Measurements from ENCODE around the gene HES3.

DNA sequence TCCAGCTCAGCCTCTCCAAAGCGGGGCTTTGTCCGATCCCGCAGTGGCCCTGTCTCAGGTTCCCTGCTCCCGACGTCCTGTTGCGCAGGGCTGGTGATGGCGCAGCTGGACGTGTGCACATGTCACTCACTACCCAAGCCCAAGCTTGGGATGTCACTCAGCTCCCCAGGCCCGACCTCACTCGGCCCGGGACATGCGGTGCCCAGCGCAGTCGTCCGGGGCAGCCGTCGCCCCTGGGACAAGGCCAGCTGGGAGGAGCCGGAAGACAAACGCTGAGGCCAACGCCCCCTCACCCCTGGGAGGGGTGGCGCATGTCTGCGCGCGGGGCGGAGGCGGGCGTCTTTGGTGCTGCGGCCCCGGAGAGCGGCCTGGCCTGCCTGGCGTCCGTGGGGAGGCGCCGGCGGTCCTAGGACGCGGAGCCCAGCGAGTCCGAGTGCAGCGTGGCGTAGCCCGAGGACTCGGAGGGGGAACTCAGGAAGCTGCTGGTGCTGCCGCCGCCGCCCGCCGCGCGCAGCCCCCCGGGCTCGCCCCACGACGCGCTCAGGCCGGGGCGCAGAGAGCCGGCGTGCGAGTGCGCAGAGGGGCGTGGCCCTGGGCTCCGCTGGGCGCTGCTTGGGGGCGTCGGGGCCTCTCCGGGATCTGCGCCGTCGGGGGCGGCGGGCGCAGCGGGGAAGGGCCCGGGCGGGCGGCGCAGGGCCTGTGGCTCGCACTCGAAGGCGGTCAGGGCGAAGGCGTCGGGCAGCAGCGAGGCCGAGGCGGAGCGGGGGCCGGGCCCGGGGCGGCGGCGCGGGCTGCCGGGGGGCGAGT, 5.2 kb downstream of the HES3 start:
- TF ChIP-seq, protein P1, sequence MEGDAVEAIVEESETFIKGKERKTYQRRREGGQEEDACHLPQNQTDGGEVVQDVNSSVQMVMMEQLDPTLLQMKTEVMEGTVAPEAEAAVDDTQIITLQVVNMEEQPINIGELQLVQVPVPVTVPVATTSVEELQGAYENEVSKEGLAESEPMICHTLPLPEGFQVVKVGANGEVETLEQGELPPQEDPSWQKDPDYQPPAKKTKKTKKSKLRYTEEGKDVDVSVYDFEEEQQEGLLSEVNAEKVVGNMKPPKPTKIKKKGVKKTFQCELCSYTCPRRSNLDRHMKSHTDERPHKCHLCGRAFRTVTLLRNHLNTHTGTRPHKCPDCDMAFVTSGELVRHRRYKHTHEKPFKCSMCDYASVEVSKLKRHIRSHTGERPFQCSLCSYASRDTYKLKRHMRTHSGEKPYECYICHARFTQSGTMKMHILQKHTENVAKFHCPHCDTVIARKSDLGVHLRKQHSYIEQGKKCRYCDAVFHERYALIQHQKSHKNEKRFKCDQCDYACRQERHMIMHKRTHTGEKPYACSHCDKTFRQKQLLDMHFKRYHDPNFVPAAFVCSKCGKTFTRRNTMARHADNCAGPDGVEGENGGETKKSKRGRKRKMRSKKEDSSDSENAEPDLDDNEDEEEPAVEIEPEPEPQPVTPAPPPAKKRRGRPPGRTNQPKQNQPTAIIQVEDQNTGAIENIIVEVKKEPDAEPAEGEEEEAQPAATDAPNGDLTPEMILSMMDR (IDR thresholded peaks at IDR 0.05; ENCODE audit: low read depth, low read length): no peak
- TF ChIP-seq, protein P2, sequence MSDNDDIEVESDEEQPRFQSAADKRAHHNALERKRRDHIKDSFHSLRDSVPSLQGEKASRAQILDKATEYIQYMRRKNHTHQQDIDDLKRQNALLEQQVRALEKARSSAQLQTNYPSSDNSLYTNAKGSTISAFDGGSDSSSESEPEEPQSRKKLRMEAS (IDR thresholded peaks at IDR 0.05; ENCODE audit: low read depth, low read length): no peak
- no peak for TF ChIP-seq POLR2A (IDR thresholded peaks at IDR 0.05; ENCODE audit: extremely low read depth, insufficient read length)
- no peak for TF ChIP-seq MYC (IDR thresholded peaks at IDR 0.05; ENCODE audit: low read depth, low read length)
